PC-9 (cell line): ENCODE results near the gene ST7. TPM values are rescaled to one million over a fixed set of nuclear protein-coding genes. Genes with fewer than 3 reads are reported as not detected.

Experiments
- BruUV-seq: library from RNA; stranded (reverse); fragments of 400-500 nt; replicated peaks from 2 replicates; lab custom pipeline; 2021; lab: Mats Ljungman, UMichigan
- CTCF ChIA-PET: fragments of 300-600 bp; sonication (Branson Sonifier 250); formaldehyde crosslinking; loops from one replicate; lab custom pipeline; 2022; ENCODE audit warnings: antibody characterized with exemption; lab: Charles Lee
- POLR2A ChIA-PET: fragments of 300-600 bp; sonication (Branson Sonifier 250); formaldehyde crosslinking; loops from one replicate; lab custom pipeline; 2022; ENCODE audit warnings: antibody characterized with exemption; ENCODE audit not compliant: unreplicated experiment; lab: Charles Lee
- DNase-seq, 2 experiments: peaks; one replicate each; pipeline versions ENCODE4 v3.0.0 to v3.0.0-alpha.2; 2015 to 2022; ENCODE audit warnings: mixed read lengths in 1 of 2
- H2AFZ ChIP-seq: fragments of 200-600 bp; sonication (generic); 2 replicates; pipeline ENCODE4 v1.8.1; 2017; ENCODE audit warnings: antibody characterized with exemption
- H3F3A ChIP-seq: fragments of 200-600 bp; sonication (generic); 2 replicates; pipeline ENCODE4 v1.8.1; 2017; ENCODE audit warnings: antibody characterized with exemption, mild to moderate bottlenecking, low read depth; ENCODE audit not compliant: insufficient read depth
- H3K27ac ChIP-seq: fragments of 200-600 bp; sonication (generic); 2 replicates; pipeline ENCODE4 v1.6.1; 2016; ENCODE audit warnings: mixed run types
- H3K27me3 ChIP-seq: fragments of 200-600 bp; sonication (generic); 2 replicates; pipeline ENCODE4 v1.6.1; 2016; ENCODE audit warnings: low read depth, mixed run types; ENCODE audit not compliant: insufficient read depth
- H3K36me3 ChIP-seq: fragments of 200-600 bp; sonication (generic); 2 replicates; pipeline ENCODE4 v1.6.1; 2016; ENCODE audit warnings: low read depth, mixed run types
- H3K4me1 ChIP-seq: fragments of 200-600 bp; sonication (generic); replicated peaks from 2 replicates; pipeline ENCODE4 v1.6.1; 2016; ENCODE audit warnings: mixed run types; ENCODE audit not compliant: insufficient read depth
- H3K4me2 ChIP-seq: fragments of 200-600 bp; sonication (generic); 2 replicates; pipeline ENCODE4 v1.6.1; 2017; ENCODE audit warnings: mixed run types
- H3K4me3 ChIP-seq: fragments of 200-600 bp; sonication (generic); 2 replicates; pipeline ENCODE4 v1.6.1; 2016; ENCODE audit warnings: mixed run types
- H3K79me2 ChIP-seq: fragments of 200-600 bp; sonication (generic); 2 replicates; pipeline ENCODE4 v1.6.1; 2017; ENCODE audit warnings: low read depth, mixed run types
- H3K9me2 ChIP-seq: fragments of 200-600 bp; sonication (generic); 2 replicates; pipeline ENCODE4 v1.8.1; 2017; ENCODE audit warnings: mild to moderate bottlenecking; ENCODE audit not compliant: insufficient read depth
- H3K9me3 ChIP-seq: fragments of 200-600 bp; sonication (generic); 2 replicates; pipeline ENCODE4 v1.8.1; 2016; ENCODE audit warnings: low read depth; ENCODE audit not compliant: insufficient read depth
- H4K20me1 ChIP-seq: fragments of 200-600 bp; sonication (generic); 2 replicates; pipeline ENCODE4 v1.8.1; 2017; ENCODE audit not compliant: insufficient read depth
- EZH2 ChIP-seq: fragments of 200-600 bp; sonication (generic); IDR thresholded peaks from 2 replicates; pipeline ENCODE4 v1.8.0; 2017; ENCODE audit warnings: antibody characterized with exemption, low read depth
- intact Hi-C: fragments of 100-400 bp; cut with micrococcal nuclease; formaldehyde crosslinking; loops from one replicate; pipeline ENCODE4 v1.10.0; 2022; ENCODE audit not compliant: unreplicated experiment
- total RNA-seq: library from RNA; stranded (reverse); gene quantifications from 2 replicates; pipeline ENCODE4 v1.2.3, GENCODE V29; 2021
- TF ChIP-seq, protein P1 (sequence below): fragments of 200-600 bp; sonication (generic); conservative IDR thresholded peaks from 2 replicates; pipeline ENCODE4 v1.6.1; 2017; ENCODE audit warnings: mixed run types, antibody characterized with exemption, mild to moderate bottlenecking, moderate library complexity

Gene ST7
- total RNA-seq, 1 experiment from 2014 or later, result 25.8 TPM

DNA sequence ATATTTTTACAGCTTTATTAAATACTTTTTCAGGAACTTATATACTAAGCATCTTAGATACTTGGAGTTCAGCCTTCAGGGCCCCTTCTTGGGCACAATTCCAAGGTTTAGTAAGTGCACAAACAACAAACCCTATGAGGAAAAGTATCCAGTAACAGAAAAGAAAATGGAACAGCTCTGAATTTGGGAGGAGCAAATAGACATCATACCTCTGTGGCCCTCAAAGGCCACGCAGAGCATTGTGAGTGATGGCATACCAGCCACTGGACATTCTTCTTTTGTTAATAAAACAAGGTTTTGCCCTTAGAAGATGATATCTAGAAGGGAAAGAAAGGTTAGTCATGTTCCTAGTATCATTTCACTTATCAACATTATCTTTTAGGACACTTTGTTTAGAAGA lies 46.0 kb downstream of the ST7 start:
- DNase-seq, result peak in 1 of 2 experiments; percentile 4

GRCh38 chr7:117001283-117001682 lies 48.0 kb downstream of the ST7 start:
- Histone ChIP-seq H3K9me3 (no peaks in the 10 kb centered on the region), H3K79me2 (peaks cover 16% of the 10 kb centered on the region), H2AFZ (no peak overlapping the region), H3K27ac (no peak overlapping the region), H3K9me2 (no peaks in the 10 kb centered on the region), H3K4me2 (no peak overlapping the region), H3K4me3 (no peak overlapping the region), H4K20me1 (no peaks in the 10 kb centered on the region), H3K27me3 (no peaks in the 10 kb centered on the region), H3K36me3 (no peaks in the 10 kb centered on the region), H3K4me1 (no peaks in the 10 kb centered on the region), H3F3A (no peaks in the 10 kb centered on the region)
- BruUV-seq, result no TSS peak
- no peak for DNase-seq
- ChIA-PET POLR2A (no interaction called here), CTCF (no interaction called here)
- no peak for TF ChIP-seq EZH2
- TF ChIP-seq, protein P1, sequence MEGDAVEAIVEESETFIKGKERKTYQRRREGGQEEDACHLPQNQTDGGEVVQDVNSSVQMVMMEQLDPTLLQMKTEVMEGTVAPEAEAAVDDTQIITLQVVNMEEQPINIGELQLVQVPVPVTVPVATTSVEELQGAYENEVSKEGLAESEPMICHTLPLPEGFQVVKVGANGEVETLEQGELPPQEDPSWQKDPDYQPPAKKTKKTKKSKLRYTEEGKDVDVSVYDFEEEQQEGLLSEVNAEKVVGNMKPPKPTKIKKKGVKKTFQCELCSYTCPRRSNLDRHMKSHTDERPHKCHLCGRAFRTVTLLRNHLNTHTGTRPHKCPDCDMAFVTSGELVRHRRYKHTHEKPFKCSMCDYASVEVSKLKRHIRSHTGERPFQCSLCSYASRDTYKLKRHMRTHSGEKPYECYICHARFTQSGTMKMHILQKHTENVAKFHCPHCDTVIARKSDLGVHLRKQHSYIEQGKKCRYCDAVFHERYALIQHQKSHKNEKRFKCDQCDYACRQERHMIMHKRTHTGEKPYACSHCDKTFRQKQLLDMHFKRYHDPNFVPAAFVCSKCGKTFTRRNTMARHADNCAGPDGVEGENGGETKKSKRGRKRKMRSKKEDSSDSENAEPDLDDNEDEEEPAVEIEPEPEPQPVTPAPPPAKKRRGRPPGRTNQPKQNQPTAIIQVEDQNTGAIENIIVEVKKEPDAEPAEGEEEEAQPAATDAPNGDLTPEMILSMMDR, result no peak
- intact Hi-C loops, result no loop called here

More for the DNA sequence above, 46.0 kb downstream of the ST7 start:
- H3K36me3 ChIP-seq, result no peaks in the 10 kb centered on the region
- ChIA-PET POLR2A (no interaction called here), CTCF (no interaction called here)
- H3K4me1 ChIP-seq, result no peaks in the 10 kb centered on the region
- H3K79me2 ChIP-seq, result peaks cover 16% of the 10 kb centered on the region
- TF ChIP-seq, protein P1, result no peak
- no peak for TF ChIP-seq EZH2
- no peak overlapping the region for H3K27ac ChIP-seq
- H3K9me2 ChIP-seq, result no peaks in the 10 kb centered on the region
- H3K4me3 ChIP-seq, result no peak overlapping the region
- intact Hi-C loops, result no loop called here
- H3K9me3 ChIP-seq, result no peaks in the 10 kb centered on the region
- no peaks in the 10 kb centered on the region for H3F3A ChIP-seq
- no peaks in the 10 kb centered on the region for H3K27me3 ChIP-seq
- H2AFZ ChIP-seq, result no peak overlapping the region
- BruUV-seq, result no TSS peak
- H4K20me1 ChIP-seq, result no peaks in the 10 kb centered on the region
- H3K4me2 ChIP-seq, result no peak overlapping the region

DNA sequence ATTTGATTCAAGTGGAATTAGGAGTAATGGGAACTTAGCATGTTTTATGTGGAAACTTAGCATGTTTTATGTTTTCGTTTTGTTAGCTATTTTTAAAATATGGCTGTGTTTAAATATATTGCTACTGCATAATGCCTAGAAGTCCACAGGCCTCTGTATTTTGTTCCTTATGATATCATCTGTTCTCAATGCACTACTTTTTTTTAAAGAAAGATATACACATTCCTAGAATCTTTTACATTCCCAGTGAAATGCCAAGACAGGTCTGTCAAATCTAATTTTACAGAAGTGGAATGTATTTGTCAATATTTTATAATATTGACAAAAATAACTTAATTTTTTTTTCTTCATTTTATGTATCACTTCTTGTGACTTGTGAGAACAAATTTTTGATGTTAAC lies 51.6 kb downstream of the ST7 start:
- peaks cover 14% of the 10 kb centered on the region; the same call in 1 of the 2 replicates for H3K79me2 ChIP-seq
- no peaks in the 10 kb centered on the region for H3K36me3 ChIP-seq
- CTCF ChIA-PET, result no interaction called here

More for the DNA sequence above, 51.6 kb downstream of the ST7 start:
- POLR2A ChIA-PET, result interaction anchor here (0.6 kb wide), 1 partner anchor 733 kb away, joined by 3 read pairs; no protein-coding TSS in a partner anchor
- Histone ChIP-seq H2AFZ (no peak overlapping the region), H3F3A (no peaks in the 10 kb centered on the region), H3K9me2 (no peaks in the 10 kb centered on the region; the same call in 1 of the 2 replicates), H3K4me1 (no peaks in the 10 kb centered on the region), H3K27me3 (no peaks in the 10 kb centered on the region), H4K20me1 (no peaks in the 10 kb centered on the region), H3K4me3 (no peak overlapping the region), H3K27ac (no peak overlapping the region), H3K4me2 (no peak overlapping the region), H3K9me3 (no peaks in the 10 kb centered on the region)
- intact Hi-C loops, result no loop called here
- no TSS peak for BruUV-seq
- TF ChIP-seq, protein P1, result no peak
- no peak for TF ChIP-seq EZH2
- peak in 1 of 2 experiments; percentile 47 for DNase-seq
